Right lobe of liver (tissue), 6 donors: ENCODE results near the gene LGI1. TPM values are rescaled to one million over a fixed set of nuclear protein-coding genes. Genes with fewer than 3 reads are reported as not detected.
"Not testable (repeated sequence)": the region's sequence is repeated elsewhere in the genome, so short reads cannot be mapped to it uniquely, and the experiment has no call there.

Source experiments
- ATAC-seq, 4 donors: fragments of 200-7000 bp; cut with Tn5 transposase; one replicate each; pipeline ENCODE4 v1.9.1; 2020; ENCODE audit warnings: mild to moderate bottlenecking in 4 of 4, moderate library complexity in 4 of 4
- DNase-seq, 3 donors: peaks; one replicate each; pipeline ENCODE4 v3.0.0-alpha.2; 2020
- H3K27ac ChIP-seq, 3 donors: fragments of 200-600 bp; one replicate each; pipeline ENCODE4 v1.8.0; 2022
- H3K27me3 ChIP-seq, 2 donors: fragments of 200-600 bp; one replicate each; pipeline ENCODE4 v1.8.0; 2022
- H3K36me3 ChIP-seq, 4 donors: fragments of 200-600 bp; sonication (generic) in 1 of 4; one replicate each; pipeline versions ENCODE4 v1.5.1 to v1.8.0; 2017 to 2022; ENCODE audit warnings: control low read depth in 1 of 4
- H3K4me1 ChIP-seq, 4 donors: fragments of 200-600 bp; sonication (generic) in 1 of 4; one replicate each; pipeline versions ENCODE4 v1.5.1 to v1.8.0; 2017 to 2022; ENCODE audit warnings: control low read depth in 1 of 4
- H3K4me3 ChIP-seq, 3 donors: fragments of 200-600 bp; one replicate each; pipeline ENCODE4 v1.8.0; 2022
- H3K9me3 ChIP-seq, 4 donors: fragments of 200-600 bp; sonication (generic) in 1 of 4; one replicate each; pipeline versions ENCODE4 v1.5.1 to v1.8.0; 2017 to 2022; ENCODE audit warnings: control low read depth in 1 of 4
- CTCF ChIP-seq, 4 donors: fragments of 200-600 bp in 3 of 4; fragments of 450-650 bp in 1 of 4; IDR thresholded peaks; one replicate each; pipeline versions ENCODE4 v1.5.1 to v1.8.0; 2016 to 2022; ENCODE audit warnings: antibody characterized with exemption in 4 of 4, mild to moderate bottlenecking in 2 of 4
- POLR2A ChIP-seq: fragments of 450-650 bp; IDR thresholded peaks from one replicate; pipeline ENCODE4 v1.6.1; 2017; ENCODE audit warnings: antibody characterized with exemption, mild to moderate bottlenecking
- WGBS: methylation state at CpG from one replicate; pipeline ENCODE4 v1.1.6; 2018; ENCODE audit warnings: low coverage, low lambda C conversion rate; ENCODE audit not compliant: insufficient coverage; ENCODE audit errors: missing lambda C conversion rate; 5-methylcytosine and 5-hydroxymethylcytosine counted together
- intact Hi-C, 2 donors: fragments of 100-400 bp; cut with DNase I; formaldehyde crosslinking; loops; one replicate each; pipeline versions ENCODE4 v1.11.2 to v1.14.1; 2022
- total RNA-seq, 6 experiments: library from RNA; depleted of rRNA in 2 of 6; stranded (reverse); fragments of >200 nt in 2 of 6; fragmentation: NEBNext Ultra II Directional in 3 of 6; extraction: Animal tissue kit (Norgen Biotek cat#: 25700) in 3 of 6; gene quantifications; one replicate each; pipeline versions ENCODE4 v1.1.0 to v1.2.4, GENCODE V29; 2016 to 2023
- donor health status: DM: no; HTN: yes; CAD: no.
- donor health status: DM: no; HTN: no; CAD: no.
- donor health status: DM: no; HTN: no; CAD: no.
- donor health status: DM: no; HTN: yes; CAD: no.
- donor health status: DM: no; HTN: yes; CAD: no.

Gene LGI1
- total RNA-seq, 6 experiments from 2014 or later, result 0.22 to 2.3 (median 0.86) TPM; not detected in 1

GRCh38 chr10:93826355-93826754 lies 68.6 kb downstream of the LGI1 start:
- ATAC-seq (no peak), DNase-seq (no peak)
- Histone ChIP-seq H3K9me3 (no peaks in the 10 kb centered on the region), H3K4me3 (no peak overlapping the region), H3K36me3 (no peaks in the 10 kb centered on the region), H3K4me1 (no peaks in the 10 kb centered on the region), H3K27ac (no peak overlapping the region), H3K27me3 (no peaks in the 10 kb centered on the region)
- 44% methylated on average over 4 of the region's 7 CpGs for WGBS
- TF ChIP-seq POLR2A (no peak), CTCF (IDR thresholded peaks at IDR 0.05) (no peak)
- intact Hi-C loops, result no loop called here

- Histone ChIP-seq H3K9me3 (no peaks in the 10 kb centered on the region), H3K4me1 (no peaks in the 10 kb centered on the region), H3K27ac (no peak overlapping the region), H3K27me3 (no peaks in the 10 kb centered on the region), H3K4me3 (no peak overlapping the region), H3K36me3 (no peaks in the 10 kb centered on the region)
- WGBS, result 70% methylated on average over 11 of the region's 11 CpGs
- ATAC-seq (no peak), DNase-seq (no peak)
- TF ChIP-seq CTCF (IDR thresholded peaks at IDR 0.05) (no peak), POLR2A (no peak)
- intact Hi-C loops, result no loop called here
Observed at GRCh38 chr10:93827056-93827804, 69.5 kb downstream of the LGI1 start.

- DNase-seq, intact Hi-C loops, H3K27me3 ChIP-seq, H3K4me3 ChIP-seq, H3K36me3 ChIP-seq, ATAC-seq, H3K9me3 ChIP-seq, H3K4me1 ChIP-seq, H3K27ac ChIP-seq: not testable (repeated sequence)
- 86% methylated on average over 1 of the region's 1 CpG for WGBS
Observed at GRCh38 chr10:93831065-93831464, 73.3 kb downstream of the LGI1 start.

GRCh38 chr10:93835770-93836169 lies 78.0 kb downstream of the LGI1 start:
- Histone ChIP-seq H3K4me1 (no peaks in the 10 kb centered on the region), H3K9me3 (no peaks in the 10 kb centered on the region), H3K4me3 (no peak overlapping the region), H3K27ac (no peak overlapping the region), H3K27me3 (no peaks in the 10 kb centered on the region), H3K36me3 (no peaks in the 10 kb centered on the region)
- DNase-seq, result no peak
- no peak for TF ChIP-seq POLR2A
- no peak for TF ChIP-seq CTCF (IDR thresholded peaks at IDR 0.05)
- no peak for ATAC-seq
- WGBS, result 49% methylated on average over 5 of the region's 5 CpGs
- intact Hi-C loops, result no loop called here

- intact Hi-C loops, result no loop called here
- Histone ChIP-seq H3K9me3 (no peaks in the 10 kb centered on the region), H3K36me3 (no peaks in the 10 kb centered on the region), H3K4me3 (no peak overlapping the region), H3K4me1 (no peaks in the 10 kb centered on the region), H3K27me3 (no peaks in the 10 kb centered on the region), H3K27ac (no peak overlapping the region)
- no peak for TF ChIP-seq CTCF (IDR thresholded peaks at IDR 0.05)
- no peak for TF ChIP-seq POLR2A
- no CpG with 5 or more reads among the region's 1 CpG for WGBS
- no peak for ATAC-seq
- DNase-seq, result no peak
Observed at GRCh38 chr10:93837822-93838221, 80.1 kb downstream of the LGI1 start.
